SK-N-SH treated with all-trans-retinoic acid at 6 μM for 48 hours (cell line): ENCODE measurements around the gene RBM34.

Source experiments
- GLIS3 ChIP-seq: fragments of 250-450 bp; sonication (Bioruptor Pico); IDR thresholded peaks from 2 replicates; pipeline ENCODE4 v1.5.0; 2020; ENCODE audit warnings: mild to moderate bottlenecking, moderate library complexity
- ISL1 ChIP-seq: fragments of 250-450 bp; sonication (Bioruptor Pico); IDR thresholded peaks from 2 replicates; pipeline ENCODE4 v2.1.2; 2022; ENCODE audit warnings: mild to moderate bottlenecking, moderate library complexity
- ZC3H10 ChIP-seq: fragments of 250-450 bp; sonication (Bioruptor Pico); IDR thresholded peaks from 2 replicates; pipeline ENCODE4 v1.5.1; 2021; ENCODE audit warnings: mild to moderate bottlenecking, moderate library complexity
- ZNF70 ChIP-seq: fragments of 450-650 bp; formaldehyde crosslinking; IDR thresholded peaks from 2 replicates; pipeline ENCODE4 v1.5.0; 2020; ENCODE audit warnings: mild to moderate bottlenecking, moderate library complexity
- TF ChIP-seq, protein P1 (sequence below): fragments of 250-450 bp; sonication (Bioruptor Pico); IDR thresholded peaks from 2 replicates; pipeline ENCODE4 v1.8.0; 2021; ENCODE audit warnings: low read depth, mild to moderate bottlenecking, moderate library complexity, borderline replicate concordance

GRCh38 chr1:235100194-235100772, 60.8 kb downstream of the RBM34 start:
- TF ChIP-seq ISL1 (CRISPR knock-in tag) (no peak), GLIS3 (CRISPR knock-in tag) (no peak), ZNF70 (no peak), ZC3H10 (CRISPR knock-in tag) (no peak)
- TF ChIP-seq, protein P1, sequence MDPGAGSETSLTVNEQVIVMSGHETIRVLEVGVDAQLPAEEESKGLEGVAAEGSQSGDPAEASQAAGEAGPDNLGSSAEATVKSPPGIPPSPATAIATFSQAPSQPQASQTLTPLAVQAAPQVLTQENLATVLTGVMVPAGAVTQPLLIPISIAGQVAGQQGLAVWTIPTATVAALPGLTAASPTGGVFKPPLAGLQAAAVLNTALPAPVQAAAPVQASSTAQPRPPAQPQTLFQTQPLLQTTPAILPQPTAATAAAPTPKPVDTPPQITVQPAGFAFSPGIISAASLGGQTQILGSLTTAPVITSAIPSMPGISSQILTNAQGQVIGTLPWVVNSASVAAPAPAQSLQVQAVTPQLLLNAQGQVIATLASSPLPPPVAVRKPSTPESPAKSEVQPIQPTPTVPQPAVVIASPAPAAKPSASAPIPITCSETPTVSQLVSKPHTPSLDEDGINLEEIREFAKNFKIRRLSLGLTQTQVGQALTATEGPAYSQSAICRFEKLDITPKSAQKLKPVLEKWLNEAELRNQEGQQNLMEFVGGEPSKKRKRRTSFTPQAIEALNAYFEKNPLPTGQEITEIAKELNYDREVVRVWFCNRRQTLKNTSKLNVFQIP (CRISPR knock-in tag): no peak
